Measurements from ENCODE around the gene GPR18.
"Not testable (repeated sequence)": the region's sequence is repeated elsewhere in the genome, so short reads cannot be mapped to it uniquely, and the experiment has no call there.

Gene GPR18

DNA sequence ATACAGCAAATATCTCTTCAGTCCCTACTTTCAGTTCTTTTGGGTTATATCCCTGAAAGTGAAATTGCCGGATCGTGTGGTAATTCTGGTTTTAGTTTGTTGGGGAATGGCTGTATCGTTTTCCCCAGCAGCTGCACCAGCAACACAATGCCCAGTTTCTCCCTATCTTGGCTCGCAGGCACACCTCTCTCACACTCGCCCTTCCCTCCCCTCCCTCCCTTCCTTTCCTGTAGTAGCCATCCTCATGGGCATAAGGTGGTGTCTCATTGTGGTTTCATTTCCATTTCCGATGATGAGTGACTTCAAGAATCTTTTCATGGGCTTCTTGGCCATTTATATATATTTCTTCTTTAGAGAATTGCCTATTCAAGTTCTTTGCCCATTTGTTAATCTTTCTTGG, 8.6 kb upstream of the GPR18 start:
- DNase-seq (ENCODE audit: low read depth) = no peak

DNA sequence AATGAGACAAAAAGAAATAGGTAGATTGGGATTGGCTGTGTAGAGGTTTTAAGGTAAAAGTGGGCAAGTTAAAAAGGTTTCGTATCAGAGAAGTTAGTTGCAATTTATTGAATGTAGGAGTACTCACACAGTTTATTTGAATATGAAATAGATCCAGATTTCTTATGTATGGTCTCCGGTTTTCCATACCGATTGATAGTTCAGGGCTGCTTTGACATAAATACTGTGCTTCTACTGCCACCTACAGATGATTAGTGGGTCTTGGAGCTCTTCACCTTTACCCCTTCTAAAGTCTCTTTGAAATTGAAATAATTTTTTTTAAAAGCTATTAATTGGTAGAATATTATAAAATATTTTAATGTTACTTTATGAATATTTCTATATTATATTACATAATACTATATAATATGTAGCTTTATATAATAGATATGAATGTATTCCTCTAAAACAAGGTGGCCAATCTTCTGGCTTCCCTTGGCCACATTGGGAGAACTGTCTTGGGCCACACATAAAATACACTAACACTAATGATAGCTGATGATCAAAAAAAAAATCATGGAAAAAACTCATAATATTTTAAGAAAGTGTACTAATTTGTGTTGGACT, 7.7 kb upstream of the GPR18 start:
- DNase-seq (ENCODE audit: low read depth) = peak; percentile 43

DNA sequence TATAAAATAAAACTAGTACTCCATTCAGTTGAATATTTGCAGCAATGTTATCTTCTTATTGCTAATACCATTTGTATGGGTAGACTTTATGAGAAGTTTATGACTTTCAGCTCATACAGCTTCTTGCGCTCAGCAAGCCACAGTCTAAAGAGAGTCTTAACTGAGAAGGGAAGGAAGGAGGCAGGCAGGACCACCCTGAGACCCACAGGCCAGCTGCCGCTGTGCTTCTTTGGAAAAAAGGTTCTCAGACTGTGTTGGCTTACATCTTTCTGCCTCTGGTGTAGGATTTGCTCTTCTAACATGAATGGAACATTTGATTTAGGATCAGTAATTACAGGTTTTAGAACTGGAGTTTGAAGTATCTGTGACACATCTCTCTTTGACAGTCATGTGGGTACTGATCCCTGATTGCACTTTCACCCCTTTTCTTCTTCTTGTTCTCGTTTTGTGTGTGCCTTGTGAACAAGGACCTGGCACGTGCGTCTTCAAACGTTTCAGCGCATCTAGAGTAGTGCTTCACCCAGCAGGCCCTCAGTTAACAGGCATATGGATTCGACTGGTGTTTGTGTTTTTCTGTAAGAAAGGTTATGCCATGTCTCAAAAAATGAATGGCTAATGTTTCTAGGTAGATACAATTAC, 7.1 kb upstream of the GPR18 start:
- no peak for DNase-seq (ENCODE audit: low read depth)

DNA sequence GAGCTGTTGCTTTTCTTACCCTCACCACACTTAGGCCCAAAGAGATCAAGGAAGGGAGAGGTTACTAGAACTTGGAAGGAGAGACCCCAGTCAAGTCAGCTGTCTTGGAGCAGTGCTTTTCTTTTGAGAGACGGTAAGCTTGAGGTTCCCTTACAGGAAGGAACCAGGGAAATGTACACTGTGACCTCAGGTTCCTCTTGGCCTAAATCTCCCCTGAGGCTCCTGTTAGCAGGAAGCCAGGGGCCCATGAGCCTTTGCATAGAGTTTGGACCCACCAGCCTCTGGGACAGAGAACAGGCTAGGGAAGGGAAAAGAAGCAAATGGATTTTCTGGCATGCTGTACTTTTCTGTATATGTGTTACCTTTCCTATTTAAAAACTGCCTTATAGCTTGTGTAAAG, 5.9 kb upstream of the GPR18 start:
- no peak for DNase-seq (ENCODE audit: low read depth)

DNA sequence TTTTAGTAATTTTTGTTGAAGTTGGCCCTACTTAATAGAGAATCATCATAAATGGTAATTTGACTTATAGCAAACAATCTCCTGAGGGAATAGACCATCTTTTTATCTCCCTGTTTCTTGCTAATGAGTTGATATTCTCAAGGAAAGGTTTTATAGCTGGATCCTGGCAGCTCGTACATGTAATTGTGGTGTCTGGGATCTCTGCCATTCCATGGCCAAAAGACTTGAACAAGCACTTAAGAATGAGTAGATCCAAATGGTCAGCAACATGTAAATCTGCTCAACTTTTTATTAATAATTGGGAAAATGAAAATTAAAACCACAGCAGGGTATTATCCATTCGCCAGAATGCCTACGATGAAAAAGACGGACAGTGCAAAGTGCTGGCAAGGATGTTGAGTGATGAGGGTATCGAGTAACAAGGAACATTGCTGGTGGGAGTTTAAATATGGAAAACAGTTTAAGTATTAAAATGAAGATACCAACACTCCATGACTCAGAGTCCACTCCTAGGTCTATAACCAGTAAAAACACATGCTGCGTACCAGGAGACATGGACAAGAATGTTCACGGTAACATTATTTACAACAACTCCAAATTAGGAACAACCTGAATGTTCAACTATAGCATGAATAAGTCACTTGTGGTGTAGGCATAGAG, 5.1 kb upstream of the GPR18 start:
- DNase-seq (ENCODE audit: low read depth) = no peak

DNA sequence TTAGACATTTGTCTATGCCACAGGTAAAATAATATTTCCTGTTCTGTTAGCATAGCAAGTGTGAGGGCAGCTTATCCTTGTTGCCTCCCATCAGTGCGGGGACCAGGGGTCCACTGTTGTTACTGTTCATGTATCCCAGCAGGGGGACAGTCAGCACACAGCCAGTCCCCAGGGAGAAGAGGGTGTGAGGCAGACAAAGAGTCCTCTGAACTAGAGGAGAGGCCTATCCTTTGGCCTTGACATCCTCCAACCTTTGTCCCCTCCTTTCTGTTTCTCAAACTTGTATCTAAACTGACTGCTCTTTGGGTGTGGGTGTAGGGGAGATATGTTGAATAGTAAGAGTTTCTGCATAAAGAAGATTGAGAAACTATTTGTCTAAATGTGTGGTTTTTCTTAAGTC, 2.9 kb upstream of the GPR18 start:
- no peak for DNase-seq (ENCODE audit: low read depth)

DNA sequence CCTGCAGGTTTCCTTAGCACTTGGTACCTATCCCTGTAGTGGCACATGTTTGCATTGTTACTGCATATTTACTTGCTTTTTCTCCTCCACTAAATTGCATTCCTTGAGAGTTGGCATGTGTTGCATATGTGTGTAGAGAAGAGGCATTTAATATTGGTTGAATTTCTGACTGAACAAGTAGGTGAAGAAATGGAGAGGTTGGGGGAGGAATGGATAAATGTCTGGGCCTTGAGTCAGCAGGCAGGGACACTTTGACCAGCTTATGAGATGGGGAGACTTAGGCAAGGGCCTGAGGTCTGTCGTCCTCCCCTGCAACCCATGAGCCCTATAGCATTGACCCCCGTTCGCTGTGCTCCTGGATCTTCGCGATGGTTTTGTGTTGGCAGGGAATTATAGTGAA, 2.0 kb upstream of the GPR18 start:
- no peak for DNase-seq (ENCODE audit: low read depth)

DNA sequence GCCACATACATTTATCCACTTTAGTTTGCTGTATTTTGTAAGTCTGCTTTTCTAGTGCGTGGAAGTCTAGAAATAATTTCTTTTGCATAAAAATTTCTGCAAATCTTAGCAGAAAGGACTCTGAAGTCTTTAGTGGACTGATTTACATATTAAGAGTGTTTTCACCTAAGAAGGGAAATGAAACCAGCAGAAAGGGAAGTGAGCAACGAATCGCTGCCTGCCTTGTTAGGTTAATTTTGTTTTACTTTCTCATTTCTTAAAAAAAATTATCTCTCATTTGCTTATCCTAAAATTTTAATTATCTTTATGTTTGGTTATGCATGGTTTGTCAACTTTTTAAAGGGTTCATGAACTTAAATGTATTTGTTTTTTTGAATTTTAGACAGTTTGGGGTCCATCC, 767 bp upstream of the GPR18 start:
- no peak for DNase-seq (ENCODE audit: low read depth)

DNA sequence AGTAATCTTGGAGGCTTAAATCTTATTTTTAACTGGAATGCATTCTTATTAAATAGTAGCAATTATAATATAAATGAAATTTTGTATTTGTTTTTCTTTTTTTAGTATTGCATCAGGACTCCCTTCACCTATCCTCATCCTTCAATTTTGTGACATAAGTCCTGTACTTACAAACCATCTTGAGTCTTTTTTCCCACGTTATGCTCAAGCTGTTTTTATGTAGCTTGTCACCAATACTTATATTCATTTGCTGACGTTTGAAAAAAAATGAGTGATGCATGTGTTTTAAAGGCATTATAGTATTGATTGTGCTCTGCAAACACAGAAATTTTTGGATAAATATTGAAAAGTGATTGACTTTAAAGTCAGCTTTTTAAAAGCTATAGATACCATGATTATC, 888 bp downstream of the GPR18 start:
- DNase-seq (ENCODE audit: low read depth) = no peak

DNA sequence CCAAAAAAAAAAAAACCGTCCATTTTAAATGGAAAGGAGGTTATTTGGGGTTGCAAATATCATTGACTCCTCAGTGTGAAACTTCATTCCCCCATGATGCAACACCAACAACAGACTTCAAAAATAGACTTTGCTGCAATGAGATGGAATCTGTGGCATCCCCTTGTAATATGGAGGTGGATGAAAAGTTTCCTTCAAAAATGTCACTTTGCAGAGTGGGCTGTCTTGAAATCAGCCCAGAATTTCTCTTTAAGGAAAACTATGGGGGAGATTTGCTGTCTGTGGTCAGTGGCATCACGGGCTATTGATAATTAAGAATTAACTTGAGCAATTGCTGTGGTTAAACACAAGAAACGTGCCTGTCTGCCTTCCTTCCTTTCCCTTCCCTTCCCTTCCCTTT, 1.5 kb downstream of the GPR18 start:
- no peak for DNase-seq (ENCODE audit: low read depth)

DNA sequence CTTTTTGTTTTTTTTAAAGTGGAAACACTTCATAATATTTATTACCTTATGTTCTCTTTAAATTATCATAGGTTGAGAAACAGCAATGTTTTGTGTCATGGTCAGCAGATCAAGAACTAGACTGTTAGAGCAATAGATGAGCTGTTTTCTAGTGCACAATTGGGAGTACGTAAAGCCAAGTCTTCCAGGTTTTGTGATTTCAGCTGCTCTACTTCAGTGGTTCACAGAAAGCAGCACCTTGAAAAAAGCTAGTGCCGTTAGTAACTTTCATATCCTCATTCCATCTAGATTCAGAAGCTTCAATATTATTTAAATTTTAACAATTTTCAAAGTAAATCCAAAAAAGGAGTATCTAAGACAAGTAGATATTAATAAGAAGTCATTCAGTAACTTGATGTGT, 1.9 kb downstream of the GPR18 start:
- no peak for DNase-seq (ENCODE audit: low read depth)

DNA sequence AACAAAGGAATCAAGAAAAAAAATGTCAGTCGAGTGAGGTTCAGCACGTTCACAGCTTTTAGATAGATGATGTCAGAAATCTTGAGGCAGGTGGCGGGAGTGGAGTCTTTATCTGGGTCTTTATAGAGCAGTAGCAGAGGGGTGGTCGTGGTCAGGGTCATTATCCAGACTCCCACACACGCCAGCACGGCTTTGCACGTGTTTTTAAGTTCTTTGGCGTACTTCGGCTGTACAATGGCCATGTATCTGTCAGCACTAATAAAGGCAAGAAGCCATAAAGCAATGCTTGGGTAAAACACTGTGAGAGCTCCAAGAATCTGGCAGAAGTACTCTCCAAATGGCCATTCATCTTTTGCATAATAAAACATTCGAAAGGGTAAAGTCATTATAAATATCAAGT, 2.9 kb downstream of the GPR18 start:
- DNase-seq (ENCODE audit: low read depth) = no peak

DNA sequence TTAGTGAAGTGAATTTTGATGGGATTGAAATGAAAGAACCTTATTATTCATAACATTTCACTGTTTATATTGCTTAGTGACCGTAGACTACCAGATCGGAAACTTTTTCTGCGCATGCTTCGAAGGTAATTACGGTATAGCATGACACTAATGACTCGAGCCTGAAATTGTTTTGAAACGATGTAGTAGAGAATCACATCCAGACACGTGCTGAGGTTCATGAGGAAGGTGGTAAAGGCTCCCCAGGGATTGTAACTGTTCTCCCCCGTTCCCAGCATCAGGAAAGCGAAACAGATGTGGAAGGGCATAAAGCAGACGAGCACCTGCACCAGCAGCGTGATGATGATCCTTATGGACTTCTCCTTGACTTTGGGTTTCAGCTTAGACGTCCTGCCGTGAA, 3.3 kb downstream of the GPR18 start:
- DNase-seq (ENCODE audit: low read depth) = no peak

DNA sequence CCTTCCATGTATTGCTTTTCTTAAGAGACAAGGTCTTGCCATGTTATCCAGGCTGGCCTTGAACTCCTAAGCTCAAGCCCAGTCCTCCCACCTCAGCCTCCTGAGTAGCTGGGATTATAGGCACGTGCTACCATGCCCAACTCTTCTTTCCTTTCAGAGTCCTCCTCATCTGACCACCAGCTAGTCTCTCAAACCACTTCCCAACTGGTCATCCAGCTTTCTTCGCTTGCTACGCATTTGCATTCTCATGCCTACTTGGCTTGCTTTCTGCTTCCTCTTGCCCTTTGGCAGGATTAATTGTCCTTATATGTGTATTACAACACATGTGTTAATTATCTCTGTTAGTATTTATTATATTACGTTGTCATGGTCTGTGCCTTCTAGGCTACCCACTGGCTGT, 6.3 kb downstream of the GPR18 start:
- DNase-seq (ENCODE audit: low read depth) = no peak

DNA sequence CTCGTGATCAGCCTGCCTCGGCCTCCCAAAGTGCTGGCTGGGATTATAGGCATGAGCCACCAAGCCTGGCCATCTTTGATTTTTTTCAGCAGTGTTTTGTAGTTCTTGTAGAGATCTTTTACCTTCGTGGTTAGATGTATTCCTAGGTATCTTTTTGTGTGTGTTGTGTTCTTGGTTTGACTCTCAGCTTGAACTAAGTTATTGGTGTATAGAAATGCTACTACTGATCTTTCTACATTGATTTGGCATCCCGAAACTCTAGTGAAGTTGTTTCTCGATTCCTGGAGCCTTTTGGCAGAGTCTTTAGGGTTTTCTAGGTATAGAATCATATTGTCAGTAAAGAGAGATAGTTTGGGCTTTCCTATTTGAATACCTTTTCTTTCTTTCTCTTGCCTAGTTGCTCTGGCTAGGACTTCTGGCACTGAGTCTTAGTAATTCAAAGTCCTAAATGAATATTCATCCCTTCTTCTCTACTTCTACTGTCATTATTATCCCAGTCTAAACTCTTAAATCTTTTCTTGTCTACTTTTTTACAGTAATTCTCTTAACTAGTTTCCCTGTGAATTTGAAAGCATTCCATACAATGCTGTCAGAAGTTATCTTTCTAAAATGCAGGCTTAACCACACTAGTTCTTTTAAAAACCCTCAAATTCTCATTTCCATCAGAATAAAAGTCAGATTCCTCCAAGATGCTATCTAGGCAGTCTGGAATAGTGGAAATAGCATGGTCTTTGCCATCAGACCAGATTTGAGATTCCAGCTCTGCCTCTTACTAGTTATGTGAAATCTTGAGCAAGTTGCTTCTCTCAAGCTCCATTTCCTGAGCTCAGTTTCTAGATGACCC, 7.0 kb downstream of the GPR18 start:
- no peak for DNase-seq (ENCODE audit: low read depth)

DNA sequence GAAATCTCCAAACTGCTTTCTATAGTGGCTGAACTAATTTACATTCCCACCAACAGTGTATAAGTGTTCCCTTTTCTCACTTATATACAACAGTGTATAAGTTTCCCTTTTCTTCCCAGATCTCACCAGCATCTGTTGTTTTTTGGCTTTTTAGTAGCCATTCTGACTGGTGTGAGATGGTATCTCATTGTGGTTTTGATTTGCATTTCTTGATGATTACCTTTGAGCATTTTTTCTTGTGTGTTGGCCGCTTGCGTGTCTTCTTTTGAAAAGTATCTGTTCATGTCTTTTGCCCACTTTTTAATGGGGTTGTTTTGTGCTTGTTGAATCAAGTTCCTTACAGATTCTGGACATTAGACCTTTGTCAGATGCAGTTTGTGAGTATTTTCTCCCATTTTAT, 8.6 kb downstream of the GPR18 start:
- DNase-seq (ENCODE audit: low read depth) = not testable (repeated sequence)

DNA sequence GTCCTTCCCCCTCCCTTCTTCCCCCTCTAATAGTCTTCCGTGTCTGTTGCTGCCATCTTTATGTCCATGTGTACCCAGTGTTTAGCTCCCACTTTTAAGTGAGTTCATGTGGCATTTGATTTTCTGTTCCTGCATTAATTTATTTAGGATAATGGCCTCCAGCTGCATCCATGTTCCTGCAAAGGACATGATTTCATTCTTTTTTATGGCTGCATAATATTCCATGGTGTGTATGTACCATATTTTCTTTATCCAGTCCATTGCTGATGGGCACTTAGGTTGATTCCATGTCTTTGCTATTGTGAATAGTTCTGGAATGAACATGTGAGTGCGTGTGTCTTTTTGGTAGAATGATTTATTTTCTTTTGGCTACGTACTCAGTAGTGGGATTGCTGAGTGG, 9.0 kb downstream of the GPR18 start:
- DNase-seq (ENCODE audit: low read depth) = not testable (repeated sequence)

DNA sequence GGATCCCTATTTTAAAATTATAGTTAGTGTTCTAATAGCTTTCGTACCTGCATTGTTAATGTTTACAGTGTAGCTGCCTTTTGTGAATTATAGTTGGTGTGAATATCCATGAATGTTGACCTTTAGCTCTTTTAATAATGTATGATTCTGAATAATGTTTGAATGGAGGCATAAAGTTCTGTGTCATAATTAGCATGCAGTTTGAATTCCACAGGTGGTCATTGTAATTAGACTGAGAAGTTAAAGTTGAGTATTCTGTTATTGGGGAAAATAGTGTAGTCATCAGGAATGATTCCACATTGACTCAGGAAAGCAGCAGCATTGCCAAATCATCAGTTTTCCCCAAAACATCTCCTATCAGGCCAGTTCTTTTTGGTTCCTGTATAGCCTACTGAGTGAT, 12.1 kb downstream of the GPR18 start:
- no peak for DNase-seq (ENCODE audit: low read depth)

DNA sequence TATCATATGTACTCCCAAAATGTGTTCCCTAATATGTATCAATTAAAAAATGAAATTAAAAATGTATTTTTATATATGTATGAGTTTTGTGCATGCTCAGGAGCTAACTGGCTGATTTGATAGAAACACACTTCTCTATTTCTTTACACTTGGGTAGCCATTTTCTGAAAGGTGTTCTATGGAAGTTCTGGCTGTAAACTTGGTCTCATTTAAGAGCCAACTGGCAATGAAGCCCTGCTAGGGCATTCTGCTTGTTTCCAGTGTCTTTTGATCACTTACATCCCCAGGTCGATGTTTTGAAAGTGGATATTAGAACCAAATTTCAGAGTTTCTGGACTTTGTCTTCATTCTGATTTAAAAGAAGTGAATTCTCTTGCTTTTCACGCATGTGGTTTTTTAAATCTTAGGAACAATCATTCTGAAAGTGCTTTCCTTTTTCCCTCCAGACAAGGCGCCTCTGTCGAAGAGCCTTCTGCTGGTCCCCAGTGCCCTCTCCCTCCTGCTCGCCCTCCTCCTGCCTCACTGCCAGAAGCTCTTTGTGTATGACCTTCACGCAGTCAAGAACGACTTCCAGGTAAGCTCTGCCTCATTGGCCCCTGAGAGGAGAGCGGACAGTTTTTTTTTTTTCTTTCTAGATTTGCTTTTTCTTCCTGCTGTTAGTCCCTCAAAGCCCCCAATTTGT, 20.1 kb downstream of the GPR18 start:
- DNase-seq (ENCODE audit: low read depth) = no peak

DNA sequence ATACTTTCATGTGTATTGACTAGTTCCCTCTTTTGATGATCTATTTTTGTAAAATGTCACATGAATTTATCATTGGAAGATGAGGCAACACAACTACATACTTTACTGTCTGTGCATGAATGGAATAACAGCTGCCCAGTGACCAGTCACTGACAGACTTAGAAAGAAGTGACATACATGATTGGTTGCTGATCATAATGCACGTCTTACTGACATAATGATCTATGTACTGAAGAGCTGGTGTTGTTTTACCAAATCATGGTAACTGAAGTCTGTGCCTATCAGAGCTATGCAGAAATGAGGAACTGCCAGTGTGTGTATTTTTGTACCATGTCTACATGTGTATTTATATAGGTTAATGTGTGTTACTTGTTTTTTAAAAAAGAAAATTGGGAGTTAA, 26.5 kb downstream of the GPR18 start:
- DNase-seq (ENCODE audit: low read depth) = no peak

DNA sequence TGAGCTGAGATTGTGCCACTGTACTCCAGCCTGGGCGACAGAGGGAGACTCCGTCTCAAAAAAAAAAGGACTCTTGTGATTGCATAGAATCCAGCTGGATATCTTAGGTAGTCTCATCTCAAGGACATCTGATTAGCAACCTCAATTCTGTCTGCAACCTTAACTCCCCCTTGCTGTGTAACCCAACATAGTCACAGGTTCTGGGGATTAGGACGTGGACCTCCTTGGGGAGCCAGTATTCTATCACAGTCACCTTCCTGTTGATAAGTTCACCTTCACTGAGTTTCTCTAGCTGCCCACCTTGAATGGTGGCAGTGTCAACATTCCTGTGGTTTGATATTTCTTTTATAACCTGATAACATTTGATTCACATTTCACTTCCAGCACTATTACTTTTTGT, 27.2 kb downstream of the GPR18 start:
- DNase-seq (ENCODE audit: low read depth) = no peak

DNA sequence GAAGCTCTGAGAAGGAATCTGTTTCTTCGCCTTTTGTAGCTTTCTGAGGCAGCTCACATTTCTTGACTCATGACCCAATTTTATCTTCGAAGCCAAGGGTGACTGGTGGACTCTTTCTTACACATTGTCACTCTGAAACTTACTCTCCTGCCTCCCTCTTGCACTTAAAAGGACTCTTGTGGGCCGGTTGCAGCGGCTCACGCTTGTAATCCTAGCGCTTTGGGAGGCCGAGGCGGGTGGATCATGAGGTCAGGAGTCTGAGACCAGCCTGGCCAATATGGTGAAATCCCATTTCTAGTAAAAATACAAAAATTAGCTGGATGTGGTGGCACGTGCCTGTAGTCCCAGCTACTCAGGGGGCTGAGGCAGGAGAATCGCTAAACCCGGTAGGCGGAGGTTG, 27.6 kb downstream of the GPR18 start:
- DNase-seq (ENCODE audit: low read depth) = not testable (repeated sequence)
